DOHH2 (cell line): ENCODE results near the gene ADCK1.

Experiments
- H3F3A ChIP-seq: fragments of 200-600 bp; sonication (generic), shearing (Covaris generic); 2 replicates; pipeline ENCODE4 v1.6.0; 2016; ENCODE audit warnings: antibody characterized with exemption, mild to moderate bottlenecking; ENCODE audit not compliant: control insufficient read depth, insufficient read depth
- H3K27ac ChIP-seq: fragments of 200-600 bp; sonication (generic); 2 replicates; pipeline ENCODE4 v1.5.1; 2014; ENCODE audit warnings: low read depth, mild to moderate bottlenecking, low read length, moderate library complexity
- H3K27me3 ChIP-seq: fragments of 200-600 bp; sonication (generic); 2 replicates; pipeline ENCODE4 v1.6.1; 2014; ENCODE audit warnings: mild to moderate bottlenecking, low read length, mixed read lengths; ENCODE audit not compliant: control insufficient read depth
- H3K36me3 ChIP-seq: fragments of 200-600 bp; sonication (generic); 2 replicates; pipeline ENCODE4 v1.6.1; 2014; ENCODE audit warnings: mild to moderate bottlenecking, low read length, moderate library complexity, mixed read lengths; ENCODE audit not compliant: control insufficient read depth
- H3K4me1 ChIP-seq: fragments of 200-600 bp; sonication (generic); 2 replicates; pipeline ENCODE4 v1.6.1; 2014; ENCODE audit warnings: mild to moderate bottlenecking, low read length, mixed read lengths; ENCODE audit not compliant: control insufficient read depth
- H3K4me2 ChIP-seq: fragments of 200-600 bp; sonication (generic); 2 replicates; pipeline ENCODE4 v1.6.0; 2014; ENCODE audit warnings: mild to moderate bottlenecking, low read length, moderate library complexity
- H3K4me3 ChIP-seq: fragments of 200-600 bp; sonication (generic); 2 replicates; pipeline ENCODE4 v1.5.1; 2014; ENCODE audit warnings: mild to moderate bottlenecking, low read length, mixed read lengths
- H3K79me2 ChIP-seq: fragments of 200-600 bp; sonication (generic); 2 replicates; pipeline ENCODE4 v1.6.1; 2014; ENCODE audit warnings: mild to moderate bottlenecking, low read length, mixed read lengths; ENCODE audit not compliant: control insufficient read depth
- H3K9me2 ChIP-seq: fragments of 200-600 bp; sonication (generic); replicated peaks from 2 replicates; pipeline ENCODE4 v1.6.1; 2014; ENCODE audit warnings: mild to moderate bottlenecking, low read length, mixed read lengths; ENCODE audit not compliant: control insufficient read depth
- H3K9me3 ChIP-seq: fragments of 200-600 bp; sonication (generic); 2 replicates; pipeline ENCODE4 v1.6.1; 2014; ENCODE audit warnings: antibody characterized with exemption, low read length, mixed read lengths; ENCODE audit not compliant: control insufficient read depth, insufficient read depth
- H4K20me1 ChIP-seq: fragments of 200-600 bp; sonication (generic); 2 replicates; pipeline ENCODE4 v1.6.0; 2014; ENCODE audit warnings: low read depth, mild to moderate bottlenecking, antibody characterized with exemption, low read length, moderate library complexity; ENCODE audit not compliant: control insufficient read depth, insufficient read depth
- EZH2phosphoT487 ChIP-seq: fragments of 200-600 bp; sonication (generic); IDR thresholded peaks from 2 replicates; pipeline ENCODE4 v1.6.1; 2017; ENCODE audit warnings: borderline replicate concordance, mild to moderate bottlenecking, antibody characterized with exemption, low read length, moderate library complexity, mixed read lengths
- TF ChIP-seq, protein P1 (sequence below): fragments of 200-600 bp; sonication (generic); IDR thresholded peaks from one replicate; pipeline ENCODE4 v1.5.1; 2014; ENCODE audit warnings: antibody characterized with exemption, mild to moderate bottlenecking, low read depth, low read length; ENCODE audit not compliant: poor library complexity, severe bottlenecking

ADCK1 gene

DNA sequence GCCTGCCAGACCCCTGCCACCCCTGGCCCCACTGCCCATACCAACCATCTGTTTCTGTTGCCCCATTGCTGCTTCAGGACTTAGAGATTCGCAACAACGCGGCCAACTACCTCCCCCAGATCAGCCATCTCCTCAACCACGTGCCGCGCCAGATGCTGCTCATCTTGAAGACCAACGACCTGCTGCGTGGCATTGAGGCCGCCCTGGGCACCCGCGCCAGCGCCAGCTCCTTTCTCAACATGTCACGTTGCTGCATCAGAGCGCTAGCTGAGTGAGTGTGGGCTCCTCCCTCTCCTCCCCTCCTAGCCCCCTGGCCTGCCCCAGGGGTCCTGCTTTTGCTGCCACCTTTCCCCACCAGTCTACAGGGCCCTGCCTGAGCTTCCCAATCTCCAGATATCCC is 131.5 kb downstream of the ADCK1 start:
- H3K4me2 ChIP-seq: no peak overlapping the region
- TF ChIP-seq, protein P1, sequence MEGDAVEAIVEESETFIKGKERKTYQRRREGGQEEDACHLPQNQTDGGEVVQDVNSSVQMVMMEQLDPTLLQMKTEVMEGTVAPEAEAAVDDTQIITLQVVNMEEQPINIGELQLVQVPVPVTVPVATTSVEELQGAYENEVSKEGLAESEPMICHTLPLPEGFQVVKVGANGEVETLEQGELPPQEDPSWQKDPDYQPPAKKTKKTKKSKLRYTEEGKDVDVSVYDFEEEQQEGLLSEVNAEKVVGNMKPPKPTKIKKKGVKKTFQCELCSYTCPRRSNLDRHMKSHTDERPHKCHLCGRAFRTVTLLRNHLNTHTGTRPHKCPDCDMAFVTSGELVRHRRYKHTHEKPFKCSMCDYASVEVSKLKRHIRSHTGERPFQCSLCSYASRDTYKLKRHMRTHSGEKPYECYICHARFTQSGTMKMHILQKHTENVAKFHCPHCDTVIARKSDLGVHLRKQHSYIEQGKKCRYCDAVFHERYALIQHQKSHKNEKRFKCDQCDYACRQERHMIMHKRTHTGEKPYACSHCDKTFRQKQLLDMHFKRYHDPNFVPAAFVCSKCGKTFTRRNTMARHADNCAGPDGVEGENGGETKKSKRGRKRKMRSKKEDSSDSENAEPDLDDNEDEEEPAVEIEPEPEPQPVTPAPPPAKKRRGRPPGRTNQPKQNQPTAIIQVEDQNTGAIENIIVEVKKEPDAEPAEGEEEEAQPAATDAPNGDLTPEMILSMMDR: no peak
- no peak for TF ChIP-seq EZH2phosphoT487

GRCh38 chr14:77936138-77936639 is 136.3 kb downstream of the ADCK1 start:
- H3K79me2 ChIP-seq: no peaks in the 10 kb centered on the region
- TF ChIP-seq, protein P1: no peak
- no peak for TF ChIP-seq EZH2phosphoT487
- no peaks in the 10 kb centered on the region for H3K36me3 ChIP-seq
- H3K27ac ChIP-seq: no peak overlapping the region
- H3K4me2 ChIP-seq: no peak overlapping the region
- H3K4me1 ChIP-seq: no peaks in the 10 kb centered on the region
- no peaks in the 10 kb centered on the region for H3K9me2 ChIP-seq
- peaks cover 8% of the 10 kb centered on the region; the same call in 1 of the 2 replicates for H3K9me3 ChIP-seq
- H3F3A ChIP-seq: no peaks in the 10 kb centered on the region
- H3K4me3 ChIP-seq: no peak overlapping the region
- H3K27me3 ChIP-seq: no peaks in the 10 kb centered on the region
- no peaks in the 10 kb centered on the region for H4K20me1 ChIP-seq

More for the DNA sequence above, 131.5 kb downstream of the ADCK1 start:
- no peaks in the 10 kb centered on the region for H3K79me2 ChIP-seq
- no peaks in the 10 kb centered on the region for H3F3A ChIP-seq
- H4K20me1 ChIP-seq: no peaks in the 10 kb centered on the region
- no peaks in the 10 kb centered on the region for H3K9me2 ChIP-seq
- H3K36me3 ChIP-seq: no peaks in the 10 kb centered on the region
- H3K27me3 ChIP-seq: no peaks in the 10 kb centered on the region
- H3K4me1 ChIP-seq: no peaks in the 10 kb centered on the region
- H3K27ac ChIP-seq: no peak overlapping the region
- peaks cover 8% of the 10 kb centered on the region; the same call in 1 of the 2 replicates for H3K9me3 ChIP-seq
- no peak overlapping the region for H3K4me3 ChIP-seq

DNA sequence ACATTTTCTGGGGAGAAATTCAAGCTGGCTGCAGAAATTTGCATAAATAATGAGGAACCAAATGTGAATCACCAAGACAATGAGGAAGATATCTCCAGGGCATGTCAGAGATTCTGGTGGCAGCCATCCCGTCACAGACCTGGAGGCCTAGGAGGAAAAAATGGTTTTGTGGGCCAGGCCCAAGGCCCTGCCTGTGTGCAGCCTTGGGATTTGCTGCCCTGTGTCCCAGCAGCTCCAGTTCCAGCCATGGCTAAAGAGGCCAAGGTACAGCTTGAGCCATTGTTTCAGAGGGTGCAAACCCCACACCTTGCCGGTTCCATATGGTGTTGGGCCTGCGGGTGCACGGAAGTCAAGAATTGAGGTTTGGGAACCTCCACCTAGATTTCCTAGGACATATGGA is 147.5 kb downstream of the ADCK1 start:
- H3K4me2 ChIP-seq: no peak overlapping the region
- H3K9me3 ChIP-seq: no peaks in the 10 kb centered on the region
- no peak overlapping the region for H3K27ac ChIP-seq
- no peaks in the 10 kb centered on the region for H3K36me3 ChIP-seq
- H3K9me2 ChIP-seq: no peaks in the 10 kb centered on the region; the same call in 1 of the 2 replicates
- no peaks in the 10 kb centered on the region for H3K79me2 ChIP-seq
- TF ChIP-seq, protein P1: no peak
- TF ChIP-seq EZH2phosphoT487: no peak
- no peaks in the 10 kb centered on the region for H3K4me1 ChIP-seq
- H3K4me3 ChIP-seq: no peak overlapping the region
- H4K20me1 ChIP-seq: no peaks in the 10 kb centered on the region
- H3F3A ChIP-seq: no peaks in the 10 kb centered on the region
- H3K27me3 ChIP-seq: no peaks in the 10 kb centered on the region
